ENCODE data around the gene SEMA4G. TPM values are rescaled to one million over a fixed set of nuclear protein-coding genes. Genes with fewer than 3 reads are reported as not detected.

Gene SEMA4G
- total and polyA plus RNA-seq, 2 of the 8 experiments (the other 6 are each of a cell fraction or from before 2014, with no cell fraction given) = 7.1 to 18.2 TPM

DNA sequence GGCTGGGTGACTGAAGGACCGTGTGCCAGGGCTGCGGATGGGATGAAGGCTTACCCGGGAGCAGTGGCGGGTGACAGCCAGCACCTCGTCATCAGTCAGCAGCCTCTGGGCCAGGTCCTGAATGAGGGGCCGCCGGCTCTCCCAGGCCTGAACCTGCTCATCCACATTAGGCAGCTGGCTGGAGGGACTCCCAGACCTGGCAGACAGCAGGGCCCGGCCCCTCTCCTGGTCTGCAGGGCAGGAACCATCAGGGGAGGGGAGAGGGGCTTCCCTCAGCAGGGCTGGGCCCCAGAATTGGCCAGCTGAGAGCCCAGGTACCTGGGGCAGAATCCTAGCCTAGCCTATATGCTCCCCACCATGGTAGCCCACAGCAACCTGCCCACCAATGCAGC, 46.3 kb downstream of the SEMA4G start (continued):
- TF ChIP-seq CTBP2 (IDR thresholded peaks at IDR 0.05; ENCODE audit: borderline replicate concordance, insufficient read depth, insufficient read length, low read length) (no peak), CHD2 (IDR thresholded peaks at IDR 0.05; ENCODE audit: low read length) (no peak), RAD21 (IDR thresholded peaks at IDR 0.05 in 1 of 2, conservative IDR thresholded peaks at IDR 0.05 in 1 of 2; ENCODE audit: low read depth in 2 of 2, low read length in 2 of 2) (no peak)
- TF ChIP-seq, protein P1, sequence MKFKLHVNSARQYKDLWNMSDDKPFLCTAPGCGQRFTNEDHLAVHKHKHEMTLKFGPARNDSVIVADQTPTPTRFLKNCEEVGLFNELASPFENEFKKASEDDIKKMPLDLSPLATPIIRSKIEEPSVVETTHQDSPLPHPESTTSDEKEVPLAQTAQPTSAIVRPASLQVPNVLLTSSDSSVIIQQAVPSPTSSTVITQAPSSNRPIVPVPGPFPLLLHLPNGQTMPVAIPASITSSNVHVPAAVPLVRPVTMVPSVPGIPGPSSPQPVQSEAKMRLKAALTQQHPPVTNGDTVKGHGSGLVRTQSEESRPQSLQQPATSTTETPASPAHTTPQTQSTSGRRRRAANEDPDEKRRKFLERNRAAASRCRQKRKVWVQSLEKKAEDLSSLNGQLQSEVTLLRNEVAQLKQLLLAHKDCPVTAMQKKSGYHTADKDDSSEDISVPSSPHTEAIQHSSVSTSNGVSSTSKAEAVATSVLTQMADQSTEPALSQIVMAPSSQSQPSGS (IDR thresholded peaks at IDR 0.05; ENCODE audit: low read length) = no peak

Measured in H1 (cell line).